Lung (tissue), 12 donors: Measurements from ENCODE around the gene HMCN2. TPM values are rescaled to one million over a fixed set of nuclear protein-coding genes. Genes with fewer than 3 reads are reported as not detected.

ENCODE experiments used
- ATAC-seq: fragments of 200-7000 bp; cut with Tn5 transposase; one replicate; pipeline ENCODE4 v1.9.1; 2020; ENCODE audit warnings: moderate number of reproducible peaks; ENCODE audit not compliant: insufficient read depth, low FRiP score
- DNase-seq, 3 donors: peaks; one replicate each; pipeline ENCODE4 v3.0.0-alpha.2; 2013 to 2017
- H3K27ac ChIP-seq, 2 donors: one replicate each; pipeline ENCODE4 v1.5.1; 2013; ENCODE audit warnings: mild to moderate bottlenecking in 2 of 2, moderate library complexity in 2 of 2, control low read depth in 1 of 2, inconsistent platforms in 1 of 2, low read depth in 1 of 2, low read length in 1 of 2
- H3K27me3 ChIP-seq, 3 donors: one replicate each; pipeline ENCODE4 v1.5.1; 2013; ENCODE audit warnings: low read length in 2 of 3; ENCODE audit not compliant: control insufficient read depth in 3 of 3, insufficient read depth in 3 of 3
- H3K36me3 ChIP-seq, 4 donors: one replicate each; pipeline ENCODE4 v1.5.1; 2013; ENCODE audit warnings: low read length in 4 of 4, mild to moderate bottlenecking in 1 of 4, moderate library complexity in 1 of 4; ENCODE audit not compliant: control insufficient read depth in 4 of 4, insufficient read depth in 4 of 4
- H3K4me1 ChIP-seq, 5 donors: one replicate each; pipeline ENCODE4 v1.5.1; 2013; ENCODE audit warnings: low read length in 5 of 5, mild to moderate bottlenecking in 2 of 5, moderate library complexity in 1 of 5; ENCODE audit not compliant: control insufficient read depth in 5 of 5, insufficient read depth in 5 of 5
- H3K4me3 ChIP-seq: one replicate; pipeline ENCODE4 v1.5.1; 2013; ENCODE audit warnings: mild to moderate bottlenecking, control low read depth, moderate library complexity
- H3K9ac ChIP-seq, 2 donors: one replicate each; pipeline ENCODE4 v1.5.1; 2013; ENCODE audit warnings: low read length in 2 of 2, control low read depth in 1 of 2; ENCODE audit not compliant: insufficient read depth in 1 of 2
- H3K9me3 ChIP-seq, 4 donors: one replicate each; pipeline ENCODE4 v1.5.1; 2013; ENCODE audit warnings: low read length in 3 of 4, mild to moderate bottlenecking in 1 of 4, moderate library complexity in 1 of 4; ENCODE audit not compliant: control insufficient read depth in 4 of 4, insufficient read depth in 3 of 4
- CTCF ChIP-seq: IDR thresholded peaks from 2 replicates; pipeline ENCODE4 v1.5.1; 2012; ENCODE audit warnings: mild to moderate bottlenecking; ENCODE audit errors: control extremely low read depth, extremely low read depth
- WGBS, 2 donors: extraction: QIAGEN DNeasy Blood & Tissue Kit; methylation state at CpG; one replicate each; pipeline ENCODE4 v1.1.7; 2013; 5-methylcytosine and 5-hydroxymethylcytosine counted together
- polyA plus RNA-seq, 2 donors: library from polyadenylated mRNA; stranded (reverse); fragments of 200-250 nt; gene quantifications; one replicate each; pipeline ENCODE4 v1.2.1, GENCODE V29; 2013
- total RNA-seq, 2 donors: library from RNA; depleted of rRNA in 1 of 2; stranded (reverse); fragments of >200 nt in 1 of 2; gene quantifications; one replicate each; pipeline ENCODE4 v1.2.1, GENCODE V29; 2014 to 2021
- donor health status: control.
- donor health status: control.
- donor health status: Bipolar disorder and iron deficiency.
- donor health status: healthy.
- donor health status: DM: yes; HTN: yes; CAD: no.

Gene HMCN2
- total and polyA plus RNA-seq, 4 donors = 2.1 to 5.2 (median 3.7) TPM

- WGBS, 2 donors = 57 to 72% methylated on average over 13 of the region's 13 CpGs
- no peak for ATAC-seq
- no peaks in the 10 kb centered on the region for H3K9me3 ChIP-seq
These were observed 208.0 kb downstream of the HMCN2 start for GRCh38 chr9:130473566-130473965.

GRCh38 chr9:130474106-130474505 is 208.5 kb downstream of the HMCN2 start:
- Histone ChIP-seq H3K9me3 (no peaks in the 10 kb centered on the region), H3K4me3 (no peak overlapping the region), H3K9ac (no peak overlapping the region), H3K27me3 (peaks cover 0 to 4% (median 3%) of the 10 kb centered on the region in 3 donors), H3K36me3 (peaks cover 0 to 16% (median 0%) of the 10 kb centered on the region in 4 donors), H3K4me1 (peaks cover 0 to 12% (median 0%) of the 10 kb centered on the region in 5 donors), H3K27ac (no peak overlapping the region)
- no peak for TF ChIP-seq CTCF
- DNase-seq (no peak), ATAC-seq (no peak)
- WGBS, 2 donors = 52 to 64% methylated on average over 15 of the region's 15 CpGs

More at GRCh38 chr9:130473566-130473965, 208.0 kb downstream of the HMCN2 start:
- Histone ChIP-seq H3K4me3 (no peak overlapping the region), H3K27me3 (peaks cover 0 to 4% (median 3%) of the 10 kb centered on the region in 3 donors), H3K9ac (no peak overlapping the region), H3K27ac (no peak overlapping the region), H3K36me3 (peaks cover 0 to 18% (median 0%) of the 10 kb centered on the region in 4 donors), H3K4me1 (peaks cover 0 to 10% (median 0%) of the 10 kb centered on the region in 5 donors)
- no peak for TF ChIP-seq CTCF
- DNase-seq = no peak

DNA sequence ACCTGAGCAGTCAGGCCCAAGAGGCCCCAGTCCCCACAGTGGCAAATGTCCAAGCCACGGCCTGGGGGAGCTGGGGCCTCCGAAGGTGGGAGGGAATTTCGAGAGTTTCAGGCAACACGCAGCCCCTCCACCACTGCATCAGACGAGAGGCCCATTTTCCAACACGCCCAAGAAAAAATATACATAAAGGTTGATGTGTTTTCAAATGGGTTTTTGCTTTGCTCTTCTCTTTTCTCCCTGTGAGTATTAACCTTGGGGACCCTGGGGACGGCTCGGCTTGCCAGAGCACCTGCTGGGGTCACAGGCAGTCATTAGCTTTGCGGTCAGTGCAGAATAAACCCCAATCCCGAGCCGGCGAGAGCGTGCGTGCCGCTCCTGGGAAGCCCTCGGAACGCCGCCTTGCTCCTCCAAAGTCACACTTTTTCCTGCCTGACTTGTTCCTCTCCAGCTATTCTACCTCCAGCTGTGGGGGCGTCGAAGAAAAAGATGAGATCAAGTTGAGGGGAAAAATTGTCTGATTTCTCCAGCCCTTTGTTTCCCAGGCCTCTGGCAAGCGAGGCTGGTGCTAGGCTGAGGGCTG is 210.7 kb downstream of the HMCN2 start:
- WGBS, 2 donors = 80 to 83% methylated on average over 21 of the region's 21 CpGs
- H3K4me3 ChIP-seq = no peak overlapping the region
- peaks cover 0 to 12% (median 0%) of the 10 kb centered on the region in 5 donors for H3K4me1 ChIP-seq
- H3K36me3 ChIP-seq = peaks cover 0 to 10% (median 0%) of the 10 kb centered on the region in 4 donors
- H3K27me3 ChIP-seq = peaks cover 0 to 3% (median 3%) of the 10 kb centered on the region in 3 donors
- H3K9me3 ChIP-seq = no peaks in the 10 kb centered on the region
- TF ChIP-seq CTCF = no peak
- no peak overlapping the region for H3K9ac ChIP-seq
- DNase-seq (peak in 1 of 3 donors; percentile 19), ATAC-seq (no peak)
- H3K27ac ChIP-seq = no peak overlapping the region
